Frontal cortex (tissue), 4 donors: ENCODE data around the gene PRR14L. TPM values are rescaled to one million over a fixed set of nuclear protein-coding genes. Genes with fewer than 3 reads are reported as not detected.
"Not testable (repeated sequence)": the region's sequence is repeated elsewhere in the genome, so short reads cannot be mapped to it uniquely, and the experiment has no call there.

ENCODE experiments used
- DNase-seq, 2 donors: peaks; one replicate each; pipeline ENCODE4 v3.0.0; 2012; ENCODE audit warnings: low spot score in 2 of 2
- FAIRE-seq: peaks from 2 replicates; lab custom pipeline; 2012; peaks lifted over from hg19 to GRCh38; lab: Jason Lieb, UNC
- total RNA-seq: library from RNA; depleted of rRNA; stranded (reverse); fragments of >200 nt; gene quantifications from one replicate; pipeline ENCODE4 v1.2.3, GENCODE V29; 2014
- donor health status: control.
- donor health status: control.
- donor health status: control.

PRR14L gene
- total RNA-seq, 1 donor from 2014 or later: 26.9 TPM

GRCh38 chr22:31742682-31743081 is 7.2 kb downstream of the PRR14L start:
- DNase-seq: no peak
- no peak for FAIRE-seq

GRCh38 chr22:31742115-31742514 is 7.8 kb downstream of the PRR14L start:
- no peak for FAIRE-seq
- DNase-seq: no peak

GRCh38 chr22:31740314-31740713 is 9.6 kb downstream of the PRR14L start:
- FAIRE-seq, DNase-seq: not testable (repeated sequence)

GRCh38 chr22:31739795-31740201 is 10.1 kb downstream of the PRR14L start:
- DNase-seq (no peak), FAIRE-seq (no peak)

- no peak for FAIRE-seq
- DNase-seq: no peak
These were observed 11.4 kb downstream of the PRR14L start for GRCh38 chr22:31738566-31738965.

GRCh38 chr22:31737932-31738331 is 12.0 kb downstream of the PRR14L start:
- DNase-seq: no peak
- no peak for FAIRE-seq

- FAIRE-seq (no peak), DNase-seq (no peak)
These were observed 13.5 kb downstream of the PRR14L start for GRCh38 chr22:31736458-31736857.

- FAIRE-seq (no peak), DNase-seq (no peak)
These were observed 15.4 kb downstream of the PRR14L start for GRCh38 chr22:31734512-31734911.

GRCh38 chr22:31733580-31734079 is 16.3 kb downstream of the PRR14L start:
- DNase-seq: no peak
- no peak for FAIRE-seq

GRCh38 chr22:31732089-31732829 is 17.7 kb downstream of the PRR14L start:
- FAIRE-seq (no peak), DNase-seq (no peak)

GRCh38 chr22:31730344-31730711 is 19.6 kb downstream of the PRR14L start:
- DNase-seq: no peak
- FAIRE-seq: no peak

- DNase-seq: no peak
- no peak for FAIRE-seq
These were observed 21.1 kb downstream of the PRR14L start for GRCh38 chr22:31728857-31729256.

GRCh38 chr22:31726692-31727091 is 23.2 kb downstream of the PRR14L start:
- DNase-seq (no peak), FAIRE-seq (no peak)

GRCh38 chr22:31723723-31724122 is 26.2 kb downstream of the PRR14L start:
- DNase-seq (no peak), FAIRE-seq (no peak)

- DNase-seq (no peak), FAIRE-seq (no peak)
These were observed 30.0 kb downstream of the PRR14L start for GRCh38 chr22:31719850-31720471.

- FAIRE-seq (no peak), DNase-seq (no peak)
These were observed 34.7 kb downstream of the PRR14L start for GRCh38 chr22:31715147-31715778.

GRCh38 chr22:31711226-31711625 is 38.7 kb downstream of the PRR14L start:
- not testable (repeated sequence) for FAIRE-seq, DNase-seq

- FAIRE-seq: no peak
- no peak for DNase-seq
These were observed 42.4 kb downstream of the PRR14L start for GRCh38 chr22:31707519-31707918.

- FAIRE-seq (no peak), DNase-seq (no peak)
These were observed 54.5 kb downstream of the PRR14L start for GRCh38 chr22:31695423-31695822.

GRCh38 chr22:31694046-31694445 is 55.9 kb downstream of the PRR14L start:
- not testable (repeated sequence) for DNase-seq, FAIRE-seq
